ENCODE measurements around the gene RAB17.

RAB17 gene

GRCh38 chr2:237534380-237534779 lies 56.2 kb downstream of the RAB17 start:
- no peak for DNase-seq

GRCh38 chr2:237533668-237534161 lies 56.8 kb downstream of the RAB17 start:
- no peak for DNase-seq

- DNase-seq = no peak
These were observed 58.4 kb downstream of the RAB17 start for GRCh38 chr2:237532160-237532559.

- DNase-seq = no peak
These were observed 59.8 kb downstream of the RAB17 start for GRCh38 chr2:237530472-237531433.

GRCh38 chr2:237529452-237530402 lies 60.8 kb downstream of the RAB17 start:
- DNase-seq = no peak

GRCh38 chr2:237527766-237528165 lies 62.8 kb downstream of the RAB17 start:
- DNase-seq = no peak

GRCh38 chr2:237527233-237527632 lies 63.3 kb downstream of the RAB17 start:
- no peak for DNase-seq

- no peak for DNase-seq
These were observed 64.9 kb downstream of the RAB17 start for GRCh38 chr2:237525559-237526157.

- no peak for DNase-seq
These were observed 65.9 kb downstream of the RAB17 start for GRCh38 chr2:237524631-237525030.
